SK-N-SH (cell line): Measurements from ENCODE around the gene LDB2. TPM values are rescaled to one million over a fixed set of nuclear protein-coding genes. Genes with fewer than 3 reads are reported as not detected.
A peak's percentile ranks its signal among the peaks of the same experiment; 100 is the strongest.

ENCODE experiments used
- CTCF ChIA-PET: fragments of 300-600, 350-600 bp; formaldehyde crosslinking; extraction: SDS; loops from one replicate; lab custom pipeline; 2021; lab: Yijun Ruan, JAX
- POLR2A ChIA-PET: fragments of 350-600 bp; sonication (Branson Sonifier 250); formaldehyde crosslinking; extraction: SDS; loops from one replicate; lab custom pipeline; 2020; ENCODE audit warnings: antibody characterized with exemption, inconsistent platforms; lab: Yijun Ruan, JAX
- DNase-seq: peaks from one replicate; pipeline ENCODE4 v3.0.0; 2012
- H2AFZ ChIP-seq: fragments of 200-600 bp; sonication (generic); 2 replicates; pipeline ENCODE4 v1.8.1; 2016; ENCODE audit warnings: antibody characterized with exemption, mild to moderate bottlenecking, low read depth
- H3F3A ChIP-seq: fragments of 200-600 bp; sonication (generic); replicated peaks from 2 replicates; pipeline ENCODE3; 2016; ENCODE audit warnings: antibody characterized with exemption, mild to moderate bottlenecking; ENCODE audit not compliant: insufficient read depth
- H3K27ac ChIP-seq, 2 experiments: fragments of 200-500 bp in 1 of 2; fragments of 200-600 bp in 1 of 2; sonication (Bioruptor generic) in 1 of 2; sonication (generic), shearing (Covaris generic) in 1 of 2; 2 replicates each; pipeline versions ENCODE4 v1.5.1 to v1.6.1; 2014 to 2016; ENCODE audit warnings: low read depth in 2 of 2, inconsistent platforms in 1 of 2, low read length in 1 of 2, mild to moderate bottlenecking in 1 of 2, mixed read lengths in 1 of 2
- H3K27me3 ChIP-seq: fragments of 200-600 bp; sonication (generic), shearing (Covaris generic); 2 replicates; pipeline ENCODE4 v1.6.1; 2016; ENCODE audit warnings: mixed run types; ENCODE audit not compliant: insufficient read depth
- H3K36me3 ChIP-seq, 2 experiments: fragments of 200-500 bp in 1 of 2; fragments of 200-600 bp in 1 of 2; sonication (Bioruptor generic) in 1 of 2; sonication (generic) in 1 of 2; replicated peaks in 1 of 2; 2 replicates each; pipeline versions ENCODE3 to v1.5.1; 2014 to 2016; ENCODE audit warnings: low read length in 1 of 2, mild to moderate bottlenecking in 1 of 2; ENCODE audit not compliant: insufficient read depth in 2 of 2, control insufficient read depth in 1 of 2
- H3K4me1 ChIP-seq, 2 experiments: fragments of 200-500 bp in 1 of 2; fragments of 200-600 bp in 1 of 2; sonication (Bioruptor generic) in 1 of 2; sonication (generic), shearing (Covaris generic) in 1 of 2; 2 replicates each; pipeline versions ENCODE4 v1.5.1 to v1.6.1; 2014 to 2016; ENCODE audit warnings: low read depth in 1 of 2, low read length in 1 of 2, mixed run types in 1 of 2; ENCODE audit not compliant: insufficient read depth in 2 of 2, control insufficient read depth in 1 of 2
- H3K4me2 ChIP-seq: fragments of 200-600 bp; sonication (generic), shearing (Covaris generic); 2 replicates; pipeline ENCODE4 v1.6.1; 2017; ENCODE audit warnings: mixed run types
- H3K4me3 ChIP-seq, 2 experiments: fragments of 200-500 bp in 1 of 2; fragments of 200-600 bp in 1 of 2; sonication (Bioruptor generic) in 1 of 2; sonication (generic), shearing (Covaris generic) in 1 of 2; 2 replicates each; pipeline versions ENCODE4 v1.5.1 to v1.8.1; 2014 to 2016; ENCODE audit warnings: low read depth in 2 of 2, inconsistent platforms in 1 of 2, low read length in 1 of 2, mild to moderate bottlenecking in 1 of 2, mixed read lengths in 1 of 2, moderate library complexity in 1 of 2
- H3K79me2 ChIP-seq: fragments of 200-600 bp; sonication (generic); 2 replicates; pipeline ENCODE4 v1.8.1; 2017; ENCODE audit warnings: mild to moderate bottlenecking; ENCODE audit not compliant: insufficient read depth
- H3K9ac ChIP-seq: fragments of 200-600 bp; sonication (generic); 2 replicates; pipeline ENCODE4 v1.6.1; 2017; ENCODE audit warnings: mixed run types
- H3K9me2 ChIP-seq: fragments of 200-600 bp; sonication (generic); 2 replicates; pipeline ENCODE4 v1.6.1; 2017; ENCODE audit warnings: mixed run types
- H3K9me3 ChIP-seq: fragments of 200-600 bp; sonication (generic); 2 replicates; pipeline ENCODE4 v1.6.1; 2017; ENCODE audit warnings: mixed run types, mild to moderate bottlenecking, moderate library complexity
- H4K20me1 ChIP-seq: fragments of 200-600 bp; sonication (generic); 2 replicates; pipeline ENCODE4 v1.6.1; 2017; ENCODE audit warnings: mild to moderate bottlenecking, mixed run types; ENCODE audit not compliant: insufficient read depth
- CHD2 ChIP-seq: fragments of 150-350 bp; IDR thresholded peaks from 2 replicates; pipeline ENCODE4 v1.6.1; 2018; ENCODE audit warnings: low read length; ENCODE audit not compliant: partially characterized antibody
- CTCF ChIP-seq: fragments of 200-600 bp; sonication (generic); IDR thresholded peaks from 2 replicates; pipeline ENCODE4 v1.6.1; 2017; ENCODE audit warnings: antibody characterized with exemption, mild to moderate bottlenecking, moderate library complexity
- EP300 ChIP-seq, 2 experiments: IDR thresholded peaks; 2 replicates each; pipeline versions ENCODE4 v1.4.0 to v1.6.1; 2012; ENCODE audit warnings: borderline replicate concordance in 1 of 2, low read depth in 1 of 2, low read length in 1 of 2
- EZH2phosphoT487 ChIP-seq: fragments of 200-600 bp; sonication (generic); IDR thresholded peaks from 2 replicates; pipeline ENCODE4 v1.6.1; 2017; ENCODE audit warnings: low read depth, mixed run types, mild to moderate bottlenecking, antibody characterized with exemption, moderate library complexity, borderline replicate concordance
- FOXJ3 ChIP-seq: sonication (generic); formaldehyde crosslinking; IDR thresholded peaks from 2 replicates; pipeline ENCODE4 v1.5.1; 2020; ENCODE audit warnings: mild to moderate bottlenecking, missing genetic modification reagents
- GATA2 ChIP-seq: sonication (generic); formaldehyde crosslinking; IDR thresholded peaks from 2 replicates; pipeline ENCODE4 v1.5.0; 2020; ENCODE audit warnings: mild to moderate bottlenecking, missing genetic modification reagents
- JUND ChIP-seq: IDR thresholded peaks from 2 replicates; pipeline ENCODE4 v1.4.0; 2012
- MEF2A ChIP-seq: IDR thresholded peaks from 2 replicates; pipeline ENCODE4 v1.4.0; 2012; ENCODE audit warnings: low read depth, borderline replicate concordance
- NFIC ChIP-seq: IDR thresholded peaks from 2 replicates; pipeline ENCODE4 v1.4.0; 2012; ENCODE audit warnings: borderline replicate concordance
- NRF1 ChIP-seq: IDR thresholded peaks from 2 replicates; pipeline ENCODE4 v1.6.1; 2012; ENCODE audit warnings: low read depth, mild to moderate bottlenecking, low read length
- RAD21 ChIP-seq: IDR thresholded peaks from 2 replicates; pipeline ENCODE4 v1.6.1; 2012; ENCODE audit warnings: mild to moderate bottlenecking, low read length
- RXRA ChIP-seq: IDR thresholded peaks from 2 replicates; pipeline ENCODE4 v1.4.0; 2012; ENCODE audit warnings: low read depth, mild to moderate bottlenecking, borderline replicate concordance
- SMC3 ChIP-seq: IDR thresholded peaks from 2 replicates; pipeline ENCODE4 v1.6.1; 2012; ENCODE audit warnings: low read depth, low read length, improper control_type of control experiment
- TAF1 ChIP-seq: IDR thresholded peaks from 2 replicates; pipeline ENCODE4 v1.6.1; 2012; ENCODE audit warnings: low read depth, mild to moderate bottlenecking, low read length, moderate library complexity, borderline replicate concordance
- TCF12 ChIP-seq: IDR thresholded peaks from 2 replicates; pipeline ENCODE4 v1.4.0; 2012
- TEAD4 ChIP-seq: IDR thresholded peaks from 2 replicates; pipeline ENCODE4 v1.4.0; 2012; ENCODE audit warnings: mild to moderate bottlenecking, borderline replicate concordance; ENCODE audit not compliant: insufficient read depth
- YY1 ChIP-seq: IDR thresholded peaks from 2 replicates; pipeline ENCODE4 v1.4.0; 2012; ENCODE audit warnings: low read depth, mild to moderate bottlenecking
- WGBS: methylation state at CpG from one replicate; pipeline ENCODE4 v1.1.6; 2017; ENCODE audit warnings: low lambda C conversion rate; 5-methylcytosine and 5-hydroxymethylcytosine counted together
- polyA plus RNA-seq, 3 experiments: library from polyadenylated mRNA; depleted of rRNA; stranded (reverse); fragments of >200 nt; gene quantifications; 2 replicates each; pipeline ENCODE4 v1.2.3, GENCODE V29; 2012
- TF ChIP-seq, protein P1 (sequence below): IDR thresholded peaks from 2 replicates; pipeline ENCODE4; 2012

Gene LDB2
- polyA plus RNA-seq, 1 of the 3 experiments (the other 2 are of a cell fraction) = 11.0 TPM

- no peak overlapping the region for H3K4me3 ChIP-seq
- no peak overlapping the region for H3K4me2 ChIP-seq
- no peak for DNase-seq
- no peaks in the 10 kb centered on the region for H3K9me3 ChIP-seq
- peaks cover 2 to 10% of the 10 kb centered on the region in 2 experiments; a peak in 3 of 4 replicates for H3K4me1 ChIP-seq
- TF ChIP-seq FOXJ3 (no peak), EZH2phosphoT487 (no peak), NFIC (no peak), SMC3 (no peak), RXRA (no peak), JUND (no peak), EP300 (IDR thresholded peaks at IDR 0.05; ENCODE audit: borderline replicate concordance in 1 of 2, low read depth in 1 of 2, low read length in 1 of 2) (no peak), RAD21 (no peak), TAF1 (no peak), YY1 (no peak), CHD2 (no peak), NRF1 (no peak), MEF2A (no peak), TEAD4 (no peak)
- TF ChIP-seq, protein P1, sequence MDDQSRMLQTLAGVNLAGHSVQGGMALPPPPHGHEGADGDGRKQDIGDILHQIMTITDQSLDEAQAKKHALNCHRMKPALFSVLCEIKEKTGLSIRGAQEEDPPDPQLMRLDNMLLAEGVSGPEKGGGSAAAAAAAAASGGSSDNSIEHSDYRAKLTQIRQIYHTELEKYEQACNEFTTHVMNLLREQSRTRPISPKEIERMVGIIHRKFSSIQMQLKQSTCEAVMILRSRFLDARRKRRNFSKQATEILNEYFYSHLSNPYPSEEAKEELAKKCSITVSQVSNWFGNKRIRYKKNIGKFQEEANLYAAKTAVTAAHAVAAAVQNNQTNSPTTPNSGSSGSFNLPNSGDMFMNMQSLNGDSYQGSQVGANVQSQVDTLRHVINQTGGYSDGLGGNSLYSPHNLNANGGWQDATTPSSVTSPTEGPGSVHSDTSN = no peak
- TF ChIP-seq, all 33 proteins: peak for 0
- peaks cover 0 to 6% of the 10 kb centered on the region in 2 experiments for H3K36me3 ChIP-seq
- no peak overlapping the region for H2AFZ ChIP-seq
- H3K79me2 ChIP-seq = peaks cover 19% of the 10 kb centered on the region
- no peaks in the 10 kb centered on the region for H3K27me3 ChIP-seq
- ChIA-PET POLR2A (no interaction called here), CTCF (no interaction called here)
- WGBS = 88% methylated on average over 5 of the region's 5 CpGs
- H4K20me1 ChIP-seq = no peaks in the 10 kb centered on the region
- no peak overlapping the region for H3K27ac ChIP-seq
- H3K9me2 ChIP-seq = no peaks in the 10 kb centered on the region
- no peak overlapping the region for H3K9ac ChIP-seq
- H3F3A ChIP-seq = peaks cover 13% of the 10 kb centered on the region
Observed at GRCh38 chr4:16868674-16869073, 29.8 kb downstream of the LDB2 start.

GRCh38 chr4:16867827-16868226 is 30.6 kb downstream of the LDB2 start:
- Histone ChIP-seq H3K9me3 (no peaks in the 10 kb centered on the region), H3K36me3 (peaks cover 0 to 6% of the 10 kb centered on the region in 2 experiments), H3K27ac (no peak overlapping the region), H3K4me3 (no peak overlapping the region), H3K9me2 (no peaks in the 10 kb centered on the region), H3K79me2 (peaks cover 13% of the 10 kb centered on the region), H3K4me1 (peaks cover 2 to 11% of the 10 kb centered on the region in 2 experiments; a peak in 3 of 4 replicates), H3K9ac (no peak overlapping the region), H3K27me3 (no peaks in the 10 kb centered on the region), H2AFZ (no peak overlapping the region), H4K20me1 (no peaks in the 10 kb centered on the region), H3K4me2 (no peak overlapping the region), H3F3A (peaks cover 10% of the 10 kb centered on the region)
- 8% methylated on average over 2 of the region's 2 CpGs for WGBS
- ChIA-PET CTCF (interaction anchor here (1.3 to 1.5 kb wide), 2 partner anchors 22 to 225 kb away, joined by 3 to 4 read pairs; no protein-coding TSS in a partner anchor), POLR2A (no interaction called here)
- TF ChIP-seq CTCF (no peak), TCF12 (peak; percentile 52; the same call in 1 of the 2 replicates), GATA2 (CRISPR knock-in tag) (peak; percentile 85), EP300 (IDR thresholded peaks at IDR 0.05; ENCODE audit: borderline replicate concordance in 1 of 2, low read depth in 1 of 2, low read length in 1 of 2) (peak in 1 of 2 experiments; percentile 43; a peak in 1 of 4 replicates)
- TF ChIP-seq, protein P1 = peak; percentile 32; the same call in 1 of the 2 replicates
- DNase-seq = peak; percentile 45
